Measurements from ENCODE around the gene ATP1A1.

DNA sequence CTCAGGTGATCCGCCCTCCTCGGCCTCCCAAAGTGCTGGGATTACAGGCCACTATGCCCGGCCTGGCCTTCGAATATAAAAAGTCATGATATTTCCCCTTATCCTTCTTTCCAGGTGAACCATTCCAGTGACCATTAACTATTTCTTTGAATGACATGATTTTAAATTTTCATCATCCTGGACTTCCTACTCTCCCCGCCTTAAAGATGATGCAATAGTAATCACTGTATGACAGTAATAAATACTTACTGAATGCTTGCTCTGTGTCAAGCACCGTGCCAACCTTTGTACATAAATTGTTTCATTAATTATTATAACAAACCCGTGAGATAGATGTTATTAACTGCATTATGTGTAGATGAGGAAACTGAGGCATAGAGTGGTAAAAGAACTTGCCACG is 19.9 kb upstream of the ATP1A1 start:
- no peak for TF ChIP-seq POLR2A (IDR thresholded peaks at IDR 0.05)
- TF ChIP-seq, protein P1, sequence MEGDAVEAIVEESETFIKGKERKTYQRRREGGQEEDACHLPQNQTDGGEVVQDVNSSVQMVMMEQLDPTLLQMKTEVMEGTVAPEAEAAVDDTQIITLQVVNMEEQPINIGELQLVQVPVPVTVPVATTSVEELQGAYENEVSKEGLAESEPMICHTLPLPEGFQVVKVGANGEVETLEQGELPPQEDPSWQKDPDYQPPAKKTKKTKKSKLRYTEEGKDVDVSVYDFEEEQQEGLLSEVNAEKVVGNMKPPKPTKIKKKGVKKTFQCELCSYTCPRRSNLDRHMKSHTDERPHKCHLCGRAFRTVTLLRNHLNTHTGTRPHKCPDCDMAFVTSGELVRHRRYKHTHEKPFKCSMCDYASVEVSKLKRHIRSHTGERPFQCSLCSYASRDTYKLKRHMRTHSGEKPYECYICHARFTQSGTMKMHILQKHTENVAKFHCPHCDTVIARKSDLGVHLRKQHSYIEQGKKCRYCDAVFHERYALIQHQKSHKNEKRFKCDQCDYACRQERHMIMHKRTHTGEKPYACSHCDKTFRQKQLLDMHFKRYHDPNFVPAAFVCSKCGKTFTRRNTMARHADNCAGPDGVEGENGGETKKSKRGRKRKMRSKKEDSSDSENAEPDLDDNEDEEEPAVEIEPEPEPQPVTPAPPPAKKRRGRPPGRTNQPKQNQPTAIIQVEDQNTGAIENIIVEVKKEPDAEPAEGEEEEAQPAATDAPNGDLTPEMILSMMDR (IDR thresholded peaks at IDR 0.05) = no peak

Measured in lower leg skin (tissue), 3 donors.